Liver (tissue), 9 donors: Measurements from ENCODE around the gene TBC1D4. TPM values are rescaled to one million over a fixed set of nuclear protein-coding genes. Genes with fewer than 3 reads are reported as not detected.

Experiments
- DNase-seq: peaks from one replicate; pipeline ENCODE4 v3.0.0-alpha.2; 2017; ENCODE audit warnings: low spot score
- H3K27ac ChIP-seq, 2 donors: one replicate each; pipeline ENCODE4 v1.7.0; 2013; ENCODE audit warnings: inconsistent platforms in 2 of 2, low read length in 2 of 2, control low read depth in 1 of 2, low read depth in 1 of 2, mild to moderate bottlenecking in 1 of 2
- H3K27me3 ChIP-seq, 4 donors: one replicate each; pipeline versions ENCODE4 v1.6.1 to v1.7.0; 2013; ENCODE audit warnings: low read length in 3 of 4, inconsistent platforms in 1 of 4, mild to moderate bottlenecking in 1 of 4, moderate library complexity in 1 of 4; ENCODE audit not compliant: control insufficient read depth in 4 of 4, insufficient read depth in 4 of 4
- H3K36me3 ChIP-seq, 4 donors: one replicate each; pipeline versions ENCODE4 v1.6.1 to v1.7.0; 2013; ENCODE audit warnings: low read length in 3 of 4, mild to moderate bottlenecking in 3 of 4, low read depth in 1 of 4, moderate library complexity in 1 of 4; ENCODE audit not compliant: control insufficient read depth in 4 of 4, insufficient read depth in 3 of 4
- H3K4me1 ChIP-seq, 4 donors: one replicate each; pipeline versions ENCODE4 v1.6.1 to v1.7.0; 2013; ENCODE audit warnings: low read length in 3 of 4, mild to moderate bottlenecking in 3 of 4, moderate library complexity in 1 of 4; ENCODE audit not compliant: control insufficient read depth in 4 of 4, insufficient read depth in 4 of 4
- H3K4me3 ChIP-seq, 3 donors: one replicate each; pipeline versions ENCODE4 v1.6.1 to v1.7.0; 2013; ENCODE audit warnings: low read length in 3 of 3, control low read depth in 1 of 3, low read depth in 1 of 3, mild to moderate bottlenecking in 1 of 3
- H3K9ac ChIP-seq, 2 donors: one replicate each; pipeline ENCODE4 v1.7.0; 2013; ENCODE audit warnings: low read length in 2 of 2, mild to moderate bottlenecking in 2 of 2, moderate library complexity in 2 of 2, control low read depth in 1 of 2, low read depth in 1 of 2
- H3K9me3 ChIP-seq, 4 donors: one replicate each; pipeline versions ENCODE4 v1.6.1 to v1.7.0; 2013; ENCODE audit warnings: low read length in 3 of 4; ENCODE audit not compliant: control insufficient read depth in 4 of 4
- ATF3 ChIP-seq: IDR thresholded peaks from 2 replicates; pipeline ENCODE4 v1.6.1; 2016; ENCODE audit warnings: antibody characterized with exemption
- CTCF ChIP-seq: fragments of 150-350 bp; IDR thresholded peaks from 2 replicates; pipeline ENCODE4 v1.5.1; 2017; ENCODE audit warnings: improper control_type of control experiment, low read depth, low read length; ENCODE audit not compliant: missing input control
- FOXA1 ChIP-seq: IDR thresholded peaks from 2 replicates; pipeline ENCODE4 v1.6.1; 2016; ENCODE audit warnings: antibody characterized with exemption
- FOXA2 ChIP-seq: IDR thresholded peaks from 2 replicates; pipeline ENCODE4 v1.6.1; 2016; ENCODE audit warnings: antibody characterized with exemption
- GABPA ChIP-seq, 2 donors: IDR thresholded peaks in 1 of 2; conservative IDR thresholded peaks in 1 of 2; 2 replicates each; pipeline ENCODE4 v1.6.1; 2016; ENCODE audit warnings: antibody characterized with exemption in 2 of 2, mild to moderate bottlenecking in 1 of 2, moderate library complexity in 1 of 2
- HNF4A ChIP-seq, 2 donors: conservative IDR thresholded peaks; 2 replicates each; pipeline ENCODE4 v1.6.1; 2016; ENCODE audit warnings: antibody characterized with exemption in 2 of 2, mild to moderate bottlenecking in 2 of 2
- HNF4G ChIP-seq: IDR thresholded peaks from 2 replicates; pipeline ENCODE4 v1.6.1; 2016; ENCODE audit warnings: antibody characterized with exemption
- JUND ChIP-seq, 2 donors: IDR thresholded peaks; 2 replicates each; pipeline ENCODE4 v1.6.1; 2016; ENCODE audit warnings: antibody characterized with exemption in 2 of 2
- NR2F2 ChIP-seq: IDR thresholded peaks from 2 replicates; pipeline ENCODE4 v1.6.1; 2016; ENCODE audit warnings: antibody characterized with exemption
- RAD21 ChIP-seq, 2 donors: IDR thresholded peaks; 2 replicates each; pipeline ENCODE4 v1.6.1; 2016; ENCODE audit warnings: antibody characterized with exemption in 2 of 2, mild to moderate bottlenecking in 2 of 2
- REST ChIP-seq: IDR thresholded peaks from 2 replicates; pipeline ENCODE4 v1.6.1; 2016; ENCODE audit warnings: antibody characterized with exemption, mild to moderate bottlenecking
- RXRA ChIP-seq, 2 donors: IDR thresholded peaks; 2 replicates each; pipeline ENCODE4 v1.6.1; 2017 to 2018; ENCODE audit warnings: antibody characterized with exemption in 2 of 2, mild to moderate bottlenecking in 1 of 2
- SP1 ChIP-seq: IDR thresholded peaks from 2 replicates; pipeline ENCODE4 v1.6.1; 2018; ENCODE audit warnings: antibody characterized with exemption, mild to moderate bottlenecking
- TAF1 ChIP-seq: conservative IDR thresholded peaks from 2 replicates; pipeline ENCODE4 v1.6.1; 2016; ENCODE audit warnings: antibody characterized with exemption, mild to moderate bottlenecking
- YY1 ChIP-seq: IDR thresholded peaks from 2 replicates; pipeline ENCODE4 v1.6.1; 2016; ENCODE audit warnings: antibody characterized with exemption, mild to moderate bottlenecking
- WGBS: extraction: QIAGEN DNeasy Blood & Tissue Kit; methylation state at CpG from one replicate; pipeline ENCODE4 v1.1.7; 2013; 5-methylcytosine and 5-hydroxymethylcytosine counted together
- polyA plus RNA-seq, 2 donors: library from polyadenylated mRNA; stranded (reverse) in 1 of 2; unstranded in 1 of 2; fragments of 200-250 nt in 1 of 2; fragments of >200 nt in 1 of 2; fragmentation: Nextera tagmentation in 1 of 2; extraction: Ambion mirVana in 1 of 2; gene quantifications; one replicate each; pipeline versions ENCODE4 v1.2.1 to v1.2.3, GENCODE V29; 2013 to 2015
- total RNA-seq, 2 donors: library from RNA; depleted of rRNA; stranded (reverse); fragments of >200 nt; gene quantifications; one replicate each; pipeline ENCODE4 v1.2.3, GENCODE V29; 2014
- donor health status: healthy.
- donor health status: healthy.
- donor health status: healthy.
- donor health status: healthy.
- donor health status: healthy.

The TBC1D4 gene
- total and polyA plus RNA-seq, 4 donors: 2.3 to 11.1 (median 6.5) TPM

GRCh38 chr13:75325711-75326110 is 156.3 kb downstream of the TBC1D4 start (continued):
- TF ChIP-seq REST: no peak
- no peak for TF ChIP-seq YY1
- TF ChIP-seq GABPA (IDR thresholded peaks at IDR 0.05 in 1 of 2, conservative IDR thresholded peaks at IDR 0.05 in 1 of 2): no peak
- TF ChIP-seq HNF4A (conservative IDR thresholded peaks at IDR 0.05): no peak
- TF ChIP-seq JUND (IDR thresholded peaks at IDR 0.05): no peak

GRCh38 chr13:75324413-75324940 is 157.5 kb downstream of the TBC1D4 start:
- Histone ChIP-seq H3K27me3 (no peaks in the 10 kb centered on the region), H3K4me1 (peaks cover 0 to 3% (median 1%) of the 10 kb centered on the region in 4 donors), H3K27ac (no peak overlapping the region), H3K9me3 (no peaks in the 10 kb centered on the region), H3K36me3 (no peaks in the 10 kb centered on the region), H3K4me3 (no peak overlapping the region), H3K9ac (no peak overlapping the region)
- WGBS: 65% methylated on average over 1 of the region's 1 CpG
- no peak for DNase-seq
- no peak for TF ChIP-seq SP1
- no peak for TF ChIP-seq FOXA1
- no peak for TF ChIP-seq HNF4G

GRCh38 chr13:75321084-75321483 is 160.9 kb downstream of the TBC1D4 start:
- no peak overlapping the region for H3K9ac ChIP-seq
- no peak overlapping the region for H3K27ac ChIP-seq
- 96% methylated on average over 3 of the region's 3 CpGs for WGBS
- no peaks in the 10 kb centered on the region for H3K4me1 ChIP-seq
- no peaks in the 10 kb centered on the region for H3K36me3 ChIP-seq
- no peak overlapping the region for H3K4me3 ChIP-seq
- DNase-seq: no peak
- H3K27me3 ChIP-seq: no peaks in the 10 kb centered on the region
- TF ChIP-seq RAD21 (IDR thresholded peaks at IDR 0.05) (no peak), HNF4A (conservative IDR thresholded peaks at IDR 0.05) (no peak), CTCF (no peak), HNF4G (no peak), NR2F2 (no peak), TAF1 (no peak), FOXA2 (no peak), GABPA (IDR thresholded peaks at IDR 0.05 in 1 of 2, conservative IDR thresholded peaks at IDR 0.05 in 1 of 2) (no peak), ATF3 (no peak), RXRA (IDR thresholded peaks at IDR 0.05) (no peak), SP1 (no peak), YY1 (no peak)
- no peaks in the 10 kb centered on the region for H3K9me3 ChIP-seq
